ENCODE measurements around the gene MORC3.

The MORC3 gene

DNA sequence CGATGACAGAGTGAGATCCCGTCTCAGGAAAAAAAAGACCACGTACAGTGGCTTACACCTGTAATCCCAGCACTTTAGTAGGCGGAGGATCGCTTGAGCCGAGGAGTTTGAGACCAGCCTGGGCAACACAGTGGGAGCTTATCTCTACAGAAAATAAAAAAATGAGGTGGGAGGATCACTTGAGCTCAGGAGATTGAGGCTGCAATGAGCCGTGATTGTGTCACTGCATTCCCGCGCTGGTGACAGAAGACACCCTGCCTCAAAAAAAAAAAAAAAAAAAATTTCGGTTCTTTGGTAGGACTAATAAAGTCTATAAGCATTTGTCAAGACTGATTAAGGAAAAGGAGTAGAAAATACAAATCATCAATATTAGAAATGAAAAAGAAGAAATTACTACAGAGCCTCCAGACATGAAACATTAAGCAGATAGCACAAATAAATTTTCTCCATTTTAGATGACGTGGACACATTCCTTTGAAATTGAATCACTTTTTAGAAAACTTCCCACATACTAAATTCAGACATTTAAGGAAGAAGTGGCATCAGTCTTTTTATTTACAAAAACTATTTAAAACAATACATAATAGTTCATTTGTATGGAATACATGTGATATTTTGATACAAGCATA lies 30.4 kb downstream of the MORC3 start:
- peak; percentile 47 to 81 for DNase-seq (ENCODE audit: low read depth in 2 of 2)
- TF ChIP-seq, protein P1, sequence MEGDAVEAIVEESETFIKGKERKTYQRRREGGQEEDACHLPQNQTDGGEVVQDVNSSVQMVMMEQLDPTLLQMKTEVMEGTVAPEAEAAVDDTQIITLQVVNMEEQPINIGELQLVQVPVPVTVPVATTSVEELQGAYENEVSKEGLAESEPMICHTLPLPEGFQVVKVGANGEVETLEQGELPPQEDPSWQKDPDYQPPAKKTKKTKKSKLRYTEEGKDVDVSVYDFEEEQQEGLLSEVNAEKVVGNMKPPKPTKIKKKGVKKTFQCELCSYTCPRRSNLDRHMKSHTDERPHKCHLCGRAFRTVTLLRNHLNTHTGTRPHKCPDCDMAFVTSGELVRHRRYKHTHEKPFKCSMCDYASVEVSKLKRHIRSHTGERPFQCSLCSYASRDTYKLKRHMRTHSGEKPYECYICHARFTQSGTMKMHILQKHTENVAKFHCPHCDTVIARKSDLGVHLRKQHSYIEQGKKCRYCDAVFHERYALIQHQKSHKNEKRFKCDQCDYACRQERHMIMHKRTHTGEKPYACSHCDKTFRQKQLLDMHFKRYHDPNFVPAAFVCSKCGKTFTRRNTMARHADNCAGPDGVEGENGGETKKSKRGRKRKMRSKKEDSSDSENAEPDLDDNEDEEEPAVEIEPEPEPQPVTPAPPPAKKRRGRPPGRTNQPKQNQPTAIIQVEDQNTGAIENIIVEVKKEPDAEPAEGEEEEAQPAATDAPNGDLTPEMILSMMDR (IDR thresholded peaks at IDR 0.05; ENCODE audit: low read depth, low read length): no peak
- H3K4me3 ChIP-seq (replicated peaks in 1 of 2; ENCODE audit: low read depth in 2 of 2, low read length in 2 of 2): no peak overlapping the region

DNA sequence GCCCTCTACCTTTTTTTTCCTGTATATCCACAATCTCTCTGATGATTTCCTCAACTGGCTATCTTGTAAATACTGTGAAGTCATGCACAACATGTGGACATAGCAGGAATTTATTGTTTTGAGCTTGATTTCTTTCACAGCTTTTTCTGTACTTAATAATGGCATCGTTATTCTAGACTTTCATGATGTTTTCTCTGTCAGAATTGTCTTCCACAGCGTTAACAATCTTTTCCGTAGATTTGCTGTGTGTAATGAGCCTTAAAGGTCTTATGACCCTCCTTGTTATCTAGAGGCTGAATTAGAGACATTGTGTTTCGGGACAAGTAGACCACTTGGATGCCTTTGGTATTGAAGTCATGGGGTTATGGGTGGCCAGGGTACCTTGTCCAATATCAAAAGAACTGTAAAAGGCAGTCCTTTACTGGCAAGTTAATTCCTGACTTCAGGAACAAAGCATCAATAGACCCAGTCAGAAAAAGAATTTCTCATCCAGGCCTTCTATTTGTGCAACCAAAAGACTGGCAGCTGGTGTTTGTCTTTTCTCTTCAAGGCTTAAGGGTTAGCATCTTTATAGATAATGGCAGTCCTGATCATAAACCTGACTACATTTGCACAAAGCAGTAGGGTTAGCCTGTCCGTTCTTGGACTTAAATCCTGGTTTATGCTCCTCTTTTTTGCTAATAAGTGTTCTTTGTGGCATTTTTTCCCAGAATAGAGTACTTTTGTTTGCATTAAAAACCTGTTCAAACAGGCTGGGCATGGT lies 35.1 kb downstream of the MORC3 start:
- TF ChIP-seq, protein P1 (IDR thresholded peaks at IDR 0.05; ENCODE audit: low read depth, low read length): no peak
- no peak overlapping the region for H3K4me3 ChIP-seq (replicated peaks in 1 of 2; ENCODE audit: low read depth in 2 of 2, low read length in 2 of 2)
- DNase-seq (ENCODE audit: low read depth in 2 of 2): no peak

DNA sequence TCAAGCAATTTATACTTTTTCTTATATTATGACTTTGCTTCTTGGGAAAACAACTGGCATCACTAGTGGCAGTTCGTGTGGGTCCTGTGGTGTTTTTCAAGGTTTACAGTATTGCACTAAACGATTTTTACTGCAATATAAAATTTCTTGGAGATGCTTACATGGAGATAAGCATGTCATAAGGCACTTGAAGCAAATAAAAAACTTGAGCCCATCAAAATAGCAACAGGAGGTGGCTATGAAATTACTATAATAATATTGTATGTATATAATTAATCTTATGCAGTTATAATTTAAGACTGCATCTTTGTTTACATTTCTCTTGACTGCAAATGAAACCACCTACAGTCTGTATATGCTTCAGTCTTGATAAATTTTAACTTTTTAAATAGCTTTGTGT lies 35.9 kb downstream of the MORC3 start:
- TF ChIP-seq, protein P1 (IDR thresholded peaks at IDR 0.05; ENCODE audit: low read depth, low read length): no peak
- H3K4me3 ChIP-seq (replicated peaks in 1 of 2; ENCODE audit: low read depth in 2 of 2, low read length in 2 of 2): no peak overlapping the region
- DNase-seq (ENCODE audit: low read depth in 2 of 2): no peak

DNA sequence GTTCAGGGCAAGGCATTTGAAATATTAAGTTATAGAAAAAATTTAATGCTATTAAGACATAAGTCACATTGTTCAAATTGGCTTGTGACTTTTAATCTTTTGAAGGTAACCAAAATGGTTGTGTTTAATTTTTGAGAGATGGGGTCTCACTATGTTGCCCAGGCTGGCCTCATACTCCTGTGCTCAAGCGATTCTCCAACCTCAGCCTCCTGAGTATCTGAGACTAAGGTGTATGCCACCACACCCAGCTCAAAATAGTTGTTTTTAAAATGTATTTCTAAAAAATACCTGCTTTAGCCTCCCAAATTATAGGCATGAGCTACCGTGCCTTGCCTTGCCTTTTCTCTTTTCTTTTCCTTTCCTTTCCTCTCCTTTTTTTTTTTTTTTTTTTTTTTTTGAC lies 39.2 kb downstream of the MORC3 start:
- TF ChIP-seq, protein P1 (IDR thresholded peaks at IDR 0.05; ENCODE audit: low read depth, low read length): no peak
- DNase-seq (ENCODE audit: low read depth in 2 of 2): no peak
- no peak overlapping the region for H3K4me3 ChIP-seq (replicated peaks in 1 of 2; ENCODE audit: low read depth in 2 of 2, low read length in 2 of 2)

DNA sequence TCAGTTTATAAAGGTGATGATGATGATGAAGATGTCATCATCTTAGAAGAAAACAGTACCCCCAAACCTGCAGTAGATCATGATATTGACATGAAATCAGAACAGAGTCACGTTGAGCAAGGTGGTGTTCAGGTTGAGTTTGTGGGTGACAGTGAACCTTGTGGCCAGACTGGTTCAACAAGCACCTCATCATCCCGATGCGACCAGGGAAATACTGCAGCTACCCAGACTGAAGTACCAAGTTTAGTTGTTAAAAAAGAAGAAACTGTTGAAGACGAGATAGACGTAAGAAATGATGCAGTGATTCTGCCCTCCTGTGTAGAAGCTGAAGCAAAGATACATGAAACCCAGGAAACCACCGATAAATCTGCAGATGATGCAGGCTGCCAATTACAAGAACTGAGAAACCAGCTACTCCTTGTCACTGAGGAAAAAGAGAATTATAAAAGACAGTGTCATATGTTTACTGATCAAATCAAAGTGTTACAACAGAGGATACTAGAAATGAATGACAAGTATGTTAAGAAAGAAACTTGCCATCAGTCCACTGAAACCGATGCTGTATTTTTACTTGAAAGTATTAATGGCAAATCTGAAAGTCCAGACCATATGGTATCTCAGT lies 49.2 kb downstream of the MORC3 start:
- no peak for DNase-seq (ENCODE audit: low read depth in 2 of 2)
- TF ChIP-seq, protein P1 (IDR thresholded peaks at IDR 0.05; ENCODE audit: low read depth, low read length): no peak
- H3K4me3 ChIP-seq (replicated peaks in 1 of 2; ENCODE audit: low read depth in 2 of 2, low read length in 2 of 2): no peak overlapping the region

DNA sequence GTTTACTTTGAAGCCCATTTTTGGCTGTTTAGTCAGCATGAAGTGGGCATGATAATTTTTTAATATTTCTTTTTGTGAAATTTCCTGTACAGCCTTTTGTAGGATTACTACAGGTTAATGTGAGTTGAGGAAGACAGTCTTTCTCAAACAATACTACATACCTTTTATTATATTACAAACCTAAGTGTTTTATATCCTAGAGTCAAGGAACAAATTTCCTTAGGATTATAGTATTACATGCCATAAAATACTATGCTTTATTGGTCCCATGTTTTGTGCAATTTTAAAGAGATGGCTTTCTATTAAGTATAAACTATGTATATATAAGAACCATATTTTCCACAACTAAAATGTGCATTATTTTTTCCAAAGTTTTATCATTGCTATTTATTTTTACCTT lies 56.0 kb downstream of the MORC3 start:
- TF ChIP-seq, protein P1 (IDR thresholded peaks at IDR 0.05; ENCODE audit: low read depth, low read length): no peak
- no peak overlapping the region for H3K4me3 ChIP-seq (replicated peaks in 1 of 2; ENCODE audit: low read depth in 2 of 2, low read length in 2 of 2)
- DNase-seq (ENCODE audit: low read depth in 2 of 2): no peak

Measured in cardiac fibroblast (primary cell).